Measurements from ENCODE around the gene FANCI.

- no peak for TF ChIP-seq EZH2phosphoT487 (IDR thresholded peaks at IDR 0.05)
- no peak for TF ChIP-seq CTCF (IDR thresholded peaks at IDR 0.05)
Measured at GRCh38 chr15:89217031-89217430, 26.7 kb upstream of the FANCI start.

Measured in neural progenitor cell (in vitro differentiated cells).